ENCODE measurements around the gene SPARCL1. TPM values are rescaled to one million over a fixed set of nuclear protein-coding genes. Genes with fewer than 3 reads are reported as not detected.

The SPARCL1 gene
- total and polyA plus RNA-seq, 2 donors (not counting 1 experiment from before 2014, with no cell fraction given), result not detected

- DNase-seq, result peak; percentile 59
- Histone ChIP-seq H4K20me1 (ENCODE audit: control insufficient read depth, insufficient read depth, low read length, poor library complexity, severe bottlenecking) (no peaks in the 10 kb centered on the region), H3K27me3 (replicated peaks in 1 of 4; ENCODE audit: control extremely low read depth in 1 of 4, control insufficient read depth in 3 of 4, insufficient read depth in 4 of 4, low read length in 3 of 4) (no peaks in the 10 kb centered on the region), H3K27ac (ENCODE audit: low read length in 2 of 2) (no peak overlapping the region), H3K36me3 (replicated peaks in 1 of 2; ENCODE audit: control extremely low read depth in 1 of 2, control insufficient read depth in 1 of 2, extremely low read depth in 1 of 2, insufficient read depth in 2 of 2, low read length in 1 of 2) (no peaks in the 10 kb centered on the region), H2AFZ (ENCODE audit: insufficient read depth, low read depth, low read length, poor library complexity, severe bottlenecking) (no peak overlapping the region), H3K4me2 (replicated peaks; ENCODE audit: low read depth, low read length, poor library complexity, severe bottlenecking) (no peak overlapping the region), H3K4me1 (ENCODE audit: control insufficient read depth in 2 of 2, insufficient read depth in 2 of 2, low read length in 2 of 2) (no peaks in the 10 kb centered on the region), H3K4me3 (ENCODE audit: control extremely low read depth in 1 of 5, extremely low read depth in 1 of 5, insufficient read depth in 1 of 5, low read depth in 2 of 5, low read length in 4 of 5) (no peak overlapping the region), H3K9ac (ENCODE audit: low read length) (no peak overlapping the region), H3K9me3 (ENCODE audit: control extremely low read depth in 1 of 3, control insufficient read depth in 2 of 3, insufficient read depth in 1 of 3, low read length in 2 of 3) (no peaks in the 10 kb centered on the region), H3K79me2 (ENCODE audit: control insufficient read depth, insufficient read depth, low read length) (no peaks in the 10 kb centered on the region)
- intact Hi-C loops (cut with micrococcal nuclease), result loop anchor here (1.0 to 5.0 kb wide), 4 partner anchors 91 to 969 kb away; no protein-coding TSS in a partner anchor
- ATAC-seq (ENCODE audit: low read depth), result no peak
- Mint-ChIP-seq H3K4me1 (no peaks in the 10 kb centered on the region), H3K4me3 (no peak overlapping the region), H3K27me3 (no peaks in the 10 kb centered on the region), H3K27ac (no peak overlapping the region), H3K9me3 (ENCODE audit: insufficient read depth) (no peaks in the 10 kb centered on the region)
- 90% methylated on average over 2 of the region's 7 CpGs for WGBS (ENCODE audit: insufficient coverage)
- TF ChIP-seq EZH2 (IDR thresholded peaks at IDR 0.05; ENCODE audit: borderline replicate concordance, insufficient read depth, low read depth, low read length, poor library complexity, severe bottlenecking), result no peak
- TF ChIP-seq CTCF (IDR thresholded peaks at IDR 0.05), result peak; percentile 92
- POLR2A ChIA-PET, result no interaction called here
- CTCF ChIA-PET, result interaction anchor here (0.7 to 13.5 kb wide), 17 partner anchors 14 to 315 kb away, joined by 3 to 269 read pairs (median 4); partner anchors contain the start of genes HSD17B11 and NUDT9
These were observed 63.3 kb downstream of the SPARCL1 start for GRCh38 chr4:87465739-87466366.

GRCh38 chr4:87462102-87462501 lies 67.1 kb downstream of the SPARCL1 start:
- no peaks in the 10 kb centered on the region for H3K4me1 ChIP-seq (ENCODE audit: control insufficient read depth in 2 of 2, insufficient read depth in 2 of 2, low read length in 2 of 2)

More at GRCh38 chr4:87462102-87462501, 67.1 kb downstream of the SPARCL1 start:
- Histone ChIP-seq H3K4me2 (replicated peaks; ENCODE audit: low read depth, low read length, poor library complexity, severe bottlenecking) (no peak overlapping the region), H3K36me3 (replicated peaks in 1 of 2; ENCODE audit: control extremely low read depth in 1 of 2, control insufficient read depth in 1 of 2, extremely low read depth in 1 of 2, insufficient read depth in 2 of 2, low read length in 1 of 2) (peaks cover 0 to 10% of the 10 kb centered on the region in 2 experiments), H3K4me3 (ENCODE audit: control extremely low read depth in 1 of 5, extremely low read depth in 1 of 5, insufficient read depth in 1 of 5, low read depth in 2 of 5, low read length in 4 of 5) (no peak overlapping the region), H3K9me3 (ENCODE audit: control extremely low read depth in 1 of 3, control insufficient read depth in 2 of 3, insufficient read depth in 1 of 3, low read length in 2 of 3) (no peaks in the 10 kb centered on the region), H3K27ac (ENCODE audit: low read length in 2 of 2) (no peak overlapping the region), H3K27me3 (replicated peaks in 1 of 4; ENCODE audit: control extremely low read depth in 1 of 4, control insufficient read depth in 3 of 4, insufficient read depth in 4 of 4, low read length in 3 of 4) (no peaks in the 10 kb centered on the region), H3K79me2 (ENCODE audit: control insufficient read depth, insufficient read depth, low read length) (no peaks in the 10 kb centered on the region), H2AFZ (ENCODE audit: insufficient read depth, low read depth, low read length, poor library complexity, severe bottlenecking) (no peak overlapping the region), H3K9ac (ENCODE audit: low read length) (no peak overlapping the region), H4K20me1 (ENCODE audit: control insufficient read depth, insufficient read depth, low read length, poor library complexity, severe bottlenecking) (no peaks in the 10 kb centered on the region)
- ATAC-seq (ENCODE audit: low read depth) (no peak), DNase-seq (no peak)
- H3K4me3 Mint-ChIP-seq, result no peak overlapping the region
- WGBS (ENCODE audit: insufficient coverage), result no CpG with 5 or more reads among the region's 2 CpGs
- H3K27me3 Mint-ChIP-seq, result no peaks in the 10 kb centered on the region
- intact Hi-C loops (cut with micrococcal nuclease), result loop anchor here (5.0 kb wide), 1 partner anchor 70 kb away; the partner anchor contains the start of gene HSD17B11
- POLR2A ChIA-PET, result no interaction called here
- CTCF ChIA-PET, result interaction anchor here (13.5 kb wide), 1 partner anchor 86 kb away, joined by 269 read pairs; no protein-coding TSS in a partner anchor
- no peak overlapping the region for H3K27ac Mint-ChIP-seq
- no peaks in the 10 kb centered on the region for H3K4me1 Mint-ChIP-seq
- TF ChIP-seq CTCF (IDR thresholded peaks at IDR 0.05), result no peak
- TF ChIP-seq EZH2 (IDR thresholded peaks at IDR 0.05; ENCODE audit: borderline replicate concordance, insufficient read depth, low read depth, low read length, poor library complexity, severe bottlenecking), result no peak
- peaks cover 1% of the 10 kb centered on the region for H3K9me3 Mint-ChIP-seq (ENCODE audit: insufficient read depth)

Measured in B cell (primary cell).